HAP-1 (cell line): ENCODE measurements around the gene RGPD3.
"Not testable (repeated sequence)": the region's sequence is repeated elsewhere in the genome, so short reads cannot be mapped to it uniquely, and the experiment has no call there.

Experiments
- DNase-seq, 2 experiments: peaks; one replicate each; pipeline ENCODE4 v3.0.0-alpha.2; 2016 to 2020; ENCODE audit warnings: low spot score in 2 of 2
- H3K27me3 ChIP-seq: fragments of 250-450 bp; sonication (Bioruptor Pico); 2 replicates; pipeline ENCODE4 v1.5.1; 2020; ENCODE audit warnings: low read depth, mild to moderate bottlenecking, moderate library complexity
- H3K36me3 ChIP-seq: fragments of 250-450 bp; sonication (Bioruptor Pico); replicated peaks from 2 replicates; pipeline ENCODE4 v1.5.1; 2020; ENCODE audit warnings: mild to moderate bottlenecking
- H3K4me1 ChIP-seq: fragments of 250-450 bp; sonication (Bioruptor Pico); 2 replicates; pipeline ENCODE4 v1.5.1; 2020; ENCODE audit warnings: mild to moderate bottlenecking
- H3K4me3 ChIP-seq: fragments of 250-450 bp; sonication (Bioruptor Pico); 2 replicates; pipeline ENCODE4 v1.5.1; 2020; ENCODE audit warnings: mild to moderate bottlenecking, moderate library complexity
- H3K9me3 ChIP-seq: fragments of 250-450 bp; sonication (Bioruptor Pico); 2 replicates; pipeline ENCODE4 v1.5.1; 2020; ENCODE audit warnings: mild to moderate bottlenecking, moderate library complexity
- in situ Hi-C: fragments of 300-500 bp; cut with MboI; formaldehyde crosslinking; loops from 3 replicates; pipeline ENCODE4 v1.14.3; 2020; ENCODE audit warnings: low sequenced_read_pairs, inconsistent platforms, mixed read lengths

Gene RGPD3

GRCh38 chr2:106384548-106384947, 83.7 kb downstream of the RGPD3 start:
- H3K4me3 ChIP-seq, in situ Hi-C loops, H3K9me3 ChIP-seq, H3K27me3 ChIP-seq, H3K36me3 ChIP-seq, DNase-seq, H3K4me1 ChIP-seq: not testable (repeated sequence)

GRCh38 chr2:106381867-106382266, 86.3 kb downstream of the RGPD3 start:
- H3K9me3 ChIP-seq, DNase-seq, H3K27me3 ChIP-seq, in situ Hi-C loops, H3K4me1 ChIP-seq, H3K36me3 ChIP-seq, H3K4me3 ChIP-seq: not testable (repeated sequence)

- H3K9me3 ChIP-seq, H3K36me3 ChIP-seq, H3K27me3 ChIP-seq, DNase-seq, H3K4me1 ChIP-seq, H3K4me3 ChIP-seq, in situ Hi-C loops: not testable (repeated sequence)
These were observed 88.6 kb downstream of the RGPD3 start for GRCh38 chr2:106379567-106379966.

- H3K9me3 ChIP-seq, H3K27me3 ChIP-seq, H3K4me1 ChIP-seq, H3K36me3 ChIP-seq, DNase-seq, in situ Hi-C loops, H3K4me3 ChIP-seq: not testable (repeated sequence)
These were observed 99.0 kb downstream of the RGPD3 start for GRCh38 chr2:106369182-106369581.

GRCh38 chr2:106366204-106366885, 101.9 kb downstream of the RGPD3 start:
- no peaks in the 10 kb centered on the region for H3K27me3 ChIP-seq
- no peak overlapping the region for H3K4me3 ChIP-seq
- H3K4me1 ChIP-seq: no peaks in the 10 kb centered on the region
- no peaks in the 10 kb centered on the region for H3K9me3 ChIP-seq
- no peaks in the 10 kb centered on the region for H3K36me3 ChIP-seq
- in situ Hi-C loops: no loop called here
- no peak for DNase-seq

GRCh38 chr2:106363791-106364190, 104.4 kb downstream of the RGPD3 start:
- in situ Hi-C loops: no loop called here
- H3K9me3 ChIP-seq: no peaks in the 10 kb centered on the region
- no peaks in the 10 kb centered on the region for H3K27me3 ChIP-seq
- H3K36me3 ChIP-seq: no peaks in the 10 kb centered on the region
- no peak overlapping the region for H3K4me3 ChIP-seq
- H3K4me1 ChIP-seq: no peaks in the 10 kb centered on the region
- DNase-seq: no peak

GRCh38 chr2:106362789-106363188, 105.4 kb downstream of the RGPD3 start:
- Histone ChIP-seq H3K36me3 (no peaks in the 10 kb centered on the region), H3K4me1 (no peaks in the 10 kb centered on the region), H3K4me3 (no peak overlapping the region), H3K27me3 (no peaks in the 10 kb centered on the region), H3K9me3 (no peaks in the 10 kb centered on the region)
- in situ Hi-C loops: no loop called here
- no peak for DNase-seq

- H3K4me1 ChIP-seq: no peaks in the 10 kb centered on the region
- no peaks in the 10 kb centered on the region for H3K36me3 ChIP-seq
- no peaks in the 10 kb centered on the region for H3K27me3 ChIP-seq
- DNase-seq: no peak
- H3K4me3 ChIP-seq: no peak overlapping the region
- in situ Hi-C loops: no loop called here
- no peaks in the 10 kb centered on the region for H3K9me3 ChIP-seq
These were observed 108.7 kb downstream of the RGPD3 start for GRCh38 chr2:106359512-106359911.

GRCh38 chr2:106358521-106358920, 109.7 kb downstream of the RGPD3 start:
- H3K9me3 ChIP-seq: no peaks in the 10 kb centered on the region
- no peaks in the 10 kb centered on the region for H3K27me3 ChIP-seq
- in situ Hi-C loops: no loop called here
- H3K4me3 ChIP-seq: no peak overlapping the region
- no peak for DNase-seq
- no peaks in the 10 kb centered on the region for H3K36me3 ChIP-seq
- no peaks in the 10 kb centered on the region for H3K4me1 ChIP-seq

- Histone ChIP-seq H3K4me3 (no peak overlapping the region), H3K27me3 (no peaks in the 10 kb centered on the region), H3K36me3 (no peaks in the 10 kb centered on the region), H3K4me1 (no peaks in the 10 kb centered on the region), H3K9me3 (no peaks in the 10 kb centered on the region)
- in situ Hi-C loops: no loop called here
- DNase-seq: no peak
These were observed 110.1 kb downstream of the RGPD3 start for GRCh38 chr2:106358081-106358480.

GRCh38 chr2:106356291-106356690, 111.9 kb downstream of the RGPD3 start:
- H3K27me3 ChIP-seq: no peaks in the 10 kb centered on the region
- no peaks in the 10 kb centered on the region for H3K9me3 ChIP-seq
- in situ Hi-C loops: no loop called here
- H3K4me3 ChIP-seq: no peak overlapping the region
- no peaks in the 10 kb centered on the region for H3K36me3 ChIP-seq
- no peaks in the 10 kb centered on the region for H3K4me1 ChIP-seq
- DNase-seq: no peak

- DNase-seq: no peak
- in situ Hi-C loops: no loop called here
- H3K4me3 ChIP-seq: no peak overlapping the region
- no peaks in the 10 kb centered on the region for H3K4me1 ChIP-seq
- no peaks in the 10 kb centered on the region for H3K27me3 ChIP-seq
- H3K36me3 ChIP-seq: no peaks in the 10 kb centered on the region
- H3K9me3 ChIP-seq: no peaks in the 10 kb centered on the region
These were observed 114.5 kb downstream of the RGPD3 start for GRCh38 chr2:106353676-106354075.

- in situ Hi-C loops: no loop called here
These were observed 117.2 kb downstream of the RGPD3 start for GRCh38 chr2:106350980-106351379.

GRCh38 chr2:106344302-106344701, 123.9 kb downstream of the RGPD3 start:
- Histone ChIP-seq H3K4me3 (no peak overlapping the region), H3K36me3 (no peaks in the 10 kb centered on the region), H3K4me1 (no peaks in the 10 kb centered on the region), H3K9me3 (no peaks in the 10 kb centered on the region), H3K27me3 (no peaks in the 10 kb centered on the region)
- DNase-seq: no peak
- in situ Hi-C loops: loop anchor here (25.0 kb wide), 1 partner anchor 232 kb away; no protein-coding TSS in a partner anchor

More at GRCh38 chr2:106350980-106351379, 117.2 kb downstream of the RGPD3 start:
- no peaks in the 10 kb centered on the region for H3K4me1 ChIP-seq
- no peak overlapping the region for H3K4me3 ChIP-seq
- H3K27me3 ChIP-seq: no peaks in the 10 kb centered on the region
- DNase-seq: no peak
- H3K9me3 ChIP-seq: no peaks in the 10 kb centered on the region
- no peaks in the 10 kb centered on the region for H3K36me3 ChIP-seq

- Histone ChIP-seq H3K9me3 (no peaks in the 10 kb centered on the region), H3K4me3 (no peak overlapping the region), H3K36me3 (no peaks in the 10 kb centered on the region), H3K4me1 (no peaks in the 10 kb centered on the region), H3K27me3 (no peaks in the 10 kb centered on the region)
- no peak for DNase-seq
- in situ Hi-C loops: loop anchor here (25.0 kb wide), 1 partner anchor 231 kb away; no protein-coding TSS in a partner anchor
These were observed 124.9 kb downstream of the RGPD3 start for GRCh38 chr2:106343274-106343673.
